Activated CD4-positive, alpha-beta T cell treated with anti-CD3 and anti-CD28 coated beads for 48 hours (primary cell): ENCODE measurements around the gene DLL4.
"Not testable (repeated sequence)": the region's sequence is repeated elsewhere in the genome, so short reads cannot be mapped to it uniquely, and the experiment has no call there.

Experiments
- DNase-seq: peaks from one replicate; pipeline ENCODE4 v3.0.0-alpha.2; 2020

Gene DLL4

DNA sequence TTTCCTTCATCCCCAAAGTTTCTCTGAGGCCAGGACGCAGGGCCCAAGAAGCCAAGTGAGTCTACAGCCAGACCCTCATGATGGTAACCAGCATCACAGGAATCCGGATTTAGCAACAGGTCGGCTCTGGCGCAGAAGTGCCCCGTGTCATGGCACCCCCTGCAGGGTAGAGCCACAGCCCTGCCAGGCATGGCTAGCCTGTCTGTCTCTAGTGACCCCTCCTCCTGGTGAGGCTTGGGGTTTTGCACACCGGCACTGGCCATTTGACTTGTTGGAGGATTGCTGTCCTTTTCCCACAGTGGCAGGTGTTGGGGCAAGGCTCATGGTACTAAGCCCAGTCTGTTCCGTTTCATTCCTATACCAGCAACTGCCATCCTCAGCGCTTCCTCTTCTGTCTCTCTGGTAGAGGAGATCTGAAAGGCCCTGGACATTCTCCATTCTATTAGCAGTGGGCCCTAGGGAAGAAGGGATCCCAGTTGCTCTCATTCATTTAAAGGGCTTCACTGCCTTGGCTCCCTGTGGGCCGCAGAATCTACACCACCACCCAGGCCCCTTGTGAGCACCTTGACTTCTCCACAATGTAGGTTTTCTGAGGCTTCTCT, 14.7 kb downstream of the DLL4 start:
- DNase-seq = no peak

DNA sequence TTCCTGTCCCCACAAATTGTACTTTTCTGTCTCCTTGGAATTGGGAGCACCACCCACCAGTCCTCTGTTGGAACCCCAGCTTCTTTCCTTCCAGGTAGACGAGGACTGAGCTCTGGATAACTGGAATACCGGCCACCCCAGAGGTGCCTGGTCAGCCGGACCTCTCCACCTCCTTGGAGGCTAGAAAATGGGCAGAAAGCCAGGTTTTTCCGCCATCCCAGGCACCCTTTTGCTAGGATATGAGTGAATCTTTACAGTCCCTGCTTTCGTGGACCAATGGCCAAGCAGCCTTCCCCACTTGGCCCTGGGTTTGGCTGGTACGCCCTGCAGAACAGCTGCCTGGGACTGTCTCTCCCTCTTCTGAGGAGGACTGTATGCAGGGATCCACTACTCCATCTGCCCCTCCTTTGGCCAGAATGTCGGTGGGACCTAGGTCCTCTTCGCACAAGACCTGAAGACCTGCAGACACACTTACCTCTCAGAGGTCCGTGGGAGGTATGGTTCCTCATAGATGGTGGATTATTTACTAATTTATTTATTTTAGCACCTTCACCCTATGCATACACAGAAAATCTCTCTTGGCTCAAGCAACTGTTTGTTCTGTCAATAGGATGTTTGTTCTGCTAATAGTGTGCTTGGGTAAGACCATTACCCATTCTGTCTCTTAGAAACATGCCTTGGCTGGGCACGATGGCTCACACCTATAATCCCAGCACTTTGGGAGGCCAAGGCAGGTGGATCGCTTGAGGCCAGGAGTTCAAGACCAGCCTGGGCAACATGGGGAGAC, 15.6 kb downstream of the DLL4 start:
- DNase-seq = no peak

- no peak for DNase-seq
Measured at GRCh38 chr15:40948706-40949473, 19.8 kb downstream of the DLL4 start.

DNA sequence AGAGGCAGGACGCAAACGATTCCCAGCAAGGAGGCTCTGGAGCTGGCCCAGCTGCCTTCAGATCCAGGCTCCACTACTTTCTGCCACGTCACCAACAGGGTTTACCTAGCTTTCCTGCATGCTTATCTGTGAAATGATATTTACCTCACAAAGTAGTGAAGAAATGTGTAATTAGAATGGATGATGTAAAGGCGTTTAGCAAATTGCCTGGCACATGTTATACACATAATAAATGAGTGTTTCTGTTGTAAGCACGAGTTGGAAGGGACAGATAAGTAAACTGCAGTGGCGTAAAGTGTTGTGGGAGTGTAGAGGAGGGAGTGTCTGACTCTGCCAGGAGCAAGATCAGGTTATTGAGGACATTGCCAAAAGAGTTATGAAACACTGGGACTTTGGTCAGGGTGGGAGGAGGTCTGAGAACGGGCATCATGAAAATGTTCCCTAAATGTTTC, 20.6 kb downstream of the DLL4 start:
- DNase-seq = no peak

DNA sequence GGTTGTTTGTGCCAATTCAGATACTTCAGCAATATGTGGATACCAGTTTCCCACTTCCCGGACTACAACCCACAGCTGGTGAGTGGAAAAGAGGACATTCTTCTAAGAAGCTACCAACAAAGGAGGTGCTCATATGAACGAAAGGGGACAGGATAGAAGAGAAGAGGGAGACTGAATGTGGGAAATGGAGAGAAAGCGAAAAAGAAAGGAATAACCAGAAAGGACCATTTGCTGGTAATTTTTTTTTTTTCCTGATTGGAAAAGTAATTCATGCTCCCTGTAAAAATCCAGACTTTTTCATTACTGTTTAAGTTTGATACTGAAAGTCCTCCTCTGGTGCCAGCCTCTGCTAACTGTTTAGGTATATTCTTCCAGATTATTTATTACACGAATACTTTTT, 22.6 kb downstream of the DLL4 start:
- no peak for DNase-seq

DNA sequence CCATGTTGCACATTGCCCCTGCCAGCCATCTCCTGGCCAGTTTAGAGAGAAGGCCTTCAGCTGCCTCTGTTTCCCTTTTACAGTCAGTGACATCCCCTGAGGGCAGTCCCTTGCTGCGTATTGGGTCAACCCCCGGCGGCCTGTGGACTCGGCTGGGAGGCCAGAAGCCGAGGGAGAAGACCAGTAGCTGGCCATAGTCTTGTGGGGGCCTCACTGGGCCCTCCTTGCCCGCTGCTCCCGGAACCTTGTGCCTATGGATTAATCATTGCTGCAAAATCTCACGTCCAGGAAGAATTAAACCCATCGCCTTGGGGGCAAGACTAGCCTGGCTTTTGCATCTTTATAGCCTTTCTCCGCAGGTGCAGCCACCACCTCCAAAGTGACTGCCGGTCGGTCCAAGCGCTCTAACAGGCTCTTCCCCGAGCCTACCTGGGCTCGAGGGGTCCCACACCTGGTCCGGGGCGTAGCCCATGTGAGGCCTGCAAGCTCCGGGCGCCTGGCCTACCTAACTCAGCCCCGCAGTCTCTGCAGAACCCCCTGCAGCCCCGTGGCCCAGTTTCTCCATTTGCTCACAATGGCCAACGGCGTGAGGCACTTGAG, 23.3 kb downstream of the DLL4 start:
- no peak for DNase-seq

- DNase-seq = peak; percentile 98
Measured at GRCh38 chr15:40952901-40953712, 24.0 kb downstream of the DLL4 start, which contains the start of gene CHAC1. TSS of gene CHAC1 (plus strand) at chr15:40953471. CDS start at chr15:40953584, 113 bp downstream.

DNA sequence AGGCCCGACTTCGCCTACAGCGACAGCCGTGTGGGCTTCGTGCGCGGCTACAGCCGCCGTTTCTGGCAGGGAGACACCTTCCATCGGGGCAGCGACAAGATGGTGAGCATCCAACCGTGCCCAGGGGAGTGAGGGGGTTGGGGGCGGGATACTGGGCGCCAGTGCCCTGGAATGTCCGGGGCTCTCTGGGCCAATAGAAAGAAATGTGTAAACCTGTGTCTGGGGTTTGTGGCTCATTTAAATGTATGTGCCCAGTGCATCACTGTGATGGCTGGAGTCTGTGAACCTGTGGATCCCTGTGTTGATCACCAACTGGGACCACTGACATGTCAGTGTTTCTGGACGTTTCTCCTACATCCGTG, 24.6 kb downstream of the DLL4 start:
- no peak for DNase-seq

DNA sequence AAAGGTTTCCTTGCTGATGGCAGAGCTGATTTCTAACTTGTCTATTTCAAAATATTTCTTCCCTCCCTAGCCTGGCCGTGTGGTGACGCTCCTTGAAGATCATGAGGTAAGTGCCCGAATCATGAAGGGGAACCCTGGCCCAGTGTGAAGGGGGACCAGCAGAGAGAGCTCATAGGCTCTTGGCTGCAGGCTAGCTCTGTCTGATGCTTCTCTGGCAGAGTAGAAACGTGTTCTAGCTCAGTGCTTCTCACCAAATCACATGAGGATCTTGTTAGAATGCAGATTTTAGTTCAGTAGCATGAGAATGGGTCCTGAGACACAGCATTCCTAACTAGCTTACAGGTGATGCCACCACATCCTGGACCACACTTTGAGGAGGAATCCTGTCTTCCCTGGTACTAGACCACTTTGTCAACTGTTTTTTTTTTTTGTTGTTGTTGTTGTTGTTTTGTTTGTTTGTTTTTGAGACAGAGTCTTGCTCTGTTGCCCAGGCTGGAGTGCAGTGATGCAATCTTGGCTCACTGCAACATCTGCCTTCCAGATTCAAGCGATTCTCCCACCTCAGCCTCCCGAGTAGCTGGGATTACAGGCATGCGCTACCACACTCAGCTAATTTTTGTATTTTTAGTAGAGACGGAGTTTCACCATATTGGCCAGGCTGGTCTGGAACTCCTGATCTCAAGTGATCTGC, 25.2 kb downstream of the DLL4 start:
- DNase-seq = not testable (repeated sequence)

- DNase-seq = no peak
Measured at GRCh38 chr15:40955141-40955903, 26.2 kb downstream of the DLL4 start.

DNA sequence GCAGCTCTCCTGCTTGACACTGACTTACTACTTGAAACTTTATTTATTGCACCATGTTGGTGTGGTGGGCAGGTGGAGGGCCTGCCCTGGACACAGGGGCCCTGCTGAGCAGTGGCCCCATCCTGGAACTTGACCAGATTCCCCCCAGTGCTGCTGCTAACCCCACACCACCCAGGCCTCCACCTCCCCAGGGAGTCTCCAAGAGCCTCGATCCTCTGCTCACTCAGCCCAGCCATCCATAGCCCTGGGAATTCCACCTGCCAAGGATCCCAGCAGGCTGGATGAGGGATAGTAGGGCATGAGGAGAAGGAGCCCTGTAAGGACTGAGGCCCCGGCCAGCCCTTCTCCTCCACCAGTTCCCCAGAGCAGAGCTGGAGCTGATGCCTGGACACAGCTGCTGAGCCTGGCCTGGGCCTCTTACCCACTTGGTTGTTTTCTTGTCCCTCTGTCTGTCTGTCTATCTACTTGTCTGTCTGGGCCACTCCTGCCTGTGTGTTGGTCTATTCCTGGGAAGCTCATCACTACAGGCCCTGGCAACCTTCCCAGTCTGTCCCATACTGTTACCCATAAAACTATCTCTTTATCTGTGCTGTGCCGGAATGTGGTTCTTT, 26.9 kb downstream of the DLL4 start:
- no peak for DNase-seq

GRCh38 chr15:40956541-40956982, 27.4 kb downstream of the DLL4 start:
- DNase-seq = no peak

DNA sequence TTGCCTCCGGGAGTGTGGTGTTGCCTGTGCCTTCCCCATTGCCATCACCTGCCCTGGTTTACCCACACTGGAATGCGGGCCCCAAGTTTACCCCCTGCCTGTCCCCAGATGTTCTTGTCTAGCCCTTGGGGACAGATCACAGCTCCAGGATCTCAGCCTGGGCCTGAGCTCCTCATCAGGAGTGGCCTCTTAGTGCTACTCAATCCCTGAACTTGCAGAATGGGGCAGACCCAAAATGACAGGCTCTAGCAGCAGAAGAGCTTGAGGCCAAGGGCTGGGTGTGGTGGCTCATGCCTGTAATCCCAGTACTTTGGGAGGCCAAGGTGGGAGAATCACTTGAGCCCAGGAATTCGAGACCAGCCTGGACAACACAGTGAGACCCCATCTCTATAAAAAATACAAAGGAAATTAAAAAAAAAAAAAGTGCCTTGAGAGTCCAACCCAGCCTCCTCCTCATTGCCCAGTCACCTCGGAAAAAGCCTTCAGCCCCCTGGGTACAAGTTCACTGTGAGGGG, 28.0 kb downstream of the DLL4 start:
- no peak for DNase-seq

- DNase-seq = no peak
Measured at GRCh38 chr15:40957581-40958051, 28.5 kb downstream of the DLL4 start.

DNA sequence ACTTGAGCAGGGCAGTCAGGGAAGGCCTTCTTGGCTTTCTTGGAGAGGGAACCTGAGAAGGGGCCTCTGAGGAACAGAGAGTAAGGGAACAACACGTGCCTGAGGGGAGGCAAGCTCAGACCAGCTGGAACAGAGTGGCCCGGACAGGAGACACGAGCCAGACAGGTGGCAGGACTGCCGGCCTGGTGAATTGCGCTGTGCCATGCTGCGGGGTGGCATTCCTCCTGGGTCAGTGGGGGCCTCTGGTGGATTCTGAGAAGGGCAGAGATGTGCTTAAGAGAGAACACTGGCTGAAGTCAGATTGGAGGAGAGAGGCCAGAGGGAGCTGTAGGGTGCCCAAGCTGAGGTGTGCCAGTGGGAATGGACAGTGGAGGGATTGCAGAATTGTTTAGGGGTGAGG, 29.0 kb downstream of the DLL4 start:
- no peak for DNase-seq

DNA sequence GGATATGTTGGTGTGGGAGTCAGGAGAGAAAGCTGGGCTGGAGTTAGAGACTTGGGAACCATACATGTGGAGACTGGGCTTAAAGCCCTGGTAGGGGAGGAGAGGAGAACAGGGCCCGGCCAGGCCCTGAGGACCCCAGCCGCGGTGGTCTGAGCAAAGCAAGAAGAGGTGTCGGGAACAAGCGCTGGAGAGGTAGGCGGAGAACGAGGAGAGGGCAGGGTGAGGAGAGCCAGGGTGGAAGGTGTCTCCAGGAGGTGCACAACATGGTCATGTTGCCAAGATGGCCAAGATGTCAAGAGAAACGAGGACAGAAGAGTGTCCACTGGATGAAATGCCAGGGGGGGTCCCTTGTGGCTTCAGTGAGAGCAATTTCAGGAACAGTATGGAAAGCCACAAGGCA, 29.6 kb downstream of the DLL4 start:
- DNase-seq = no peak

DNA sequence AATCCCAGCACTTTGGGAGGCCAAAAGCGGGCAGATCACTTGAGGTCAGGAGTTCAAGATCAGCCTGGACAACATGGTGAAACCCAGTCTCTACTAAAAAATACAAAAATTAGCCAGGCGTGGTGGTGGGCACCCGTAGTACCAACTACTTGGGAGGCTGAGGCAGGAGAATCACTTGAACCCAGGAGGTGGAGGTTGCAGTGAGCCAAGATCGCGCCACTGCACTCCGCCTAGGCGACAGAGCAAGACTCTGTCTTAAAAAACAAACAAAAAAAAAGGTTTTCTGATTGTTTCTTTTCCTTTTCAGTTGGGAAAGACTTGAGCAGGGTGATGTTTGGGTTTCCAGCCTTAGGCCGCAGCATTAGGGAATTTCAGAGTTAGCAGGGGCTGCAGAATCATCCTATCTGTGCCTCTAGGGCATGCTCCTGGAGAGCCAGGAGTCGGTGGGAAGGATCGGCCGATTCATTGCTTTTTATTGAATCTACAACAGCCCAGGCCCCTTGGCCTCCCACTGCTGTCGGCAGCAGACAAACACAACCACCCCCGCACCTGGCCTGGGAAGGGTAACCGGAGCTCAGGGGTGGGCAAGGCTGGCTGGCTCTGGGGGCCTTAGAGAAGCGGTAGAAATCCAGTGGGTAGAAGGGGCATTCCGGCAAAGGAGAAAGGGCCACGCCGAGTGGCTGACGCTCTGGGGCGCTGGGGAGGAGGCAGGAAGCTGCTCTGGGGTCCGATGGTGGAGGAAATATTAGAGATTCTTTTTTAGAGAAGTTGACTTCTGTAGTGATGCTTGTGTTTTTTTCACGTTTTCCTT, 30.4 kb downstream of the DLL4 start:
- DNase-seq = no peak

GRCh38 chr15:40960151-40960885, 31.2 kb downstream of the DLL4 start:
- no peak for DNase-seq

DNA sequence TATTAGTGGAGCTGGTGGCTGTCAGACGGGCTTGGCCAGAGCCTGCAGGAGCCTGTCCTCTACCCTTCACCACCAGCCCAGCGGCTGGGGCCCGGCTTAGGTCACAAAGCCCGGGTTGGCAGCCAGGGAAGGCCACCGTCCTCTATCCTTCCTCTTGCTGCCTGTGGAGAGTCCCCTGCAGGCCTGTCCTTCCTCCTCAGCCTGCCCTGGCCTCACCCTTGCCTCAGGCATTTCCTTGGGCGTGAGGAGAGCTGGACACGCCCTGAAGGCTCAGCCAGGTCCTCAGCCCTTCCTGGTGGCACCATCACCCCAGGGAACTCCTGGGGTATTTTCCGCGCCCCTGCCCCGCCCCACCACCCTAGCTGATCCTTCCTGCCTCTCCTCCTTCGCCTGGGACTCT, 31.8 kb downstream of the DLL4 start:
- no peak for DNase-seq
